Measurements from ENCODE around the gene VILL. TPM values are rescaled to one million over a fixed set of nuclear protein-coding genes. Genes with fewer than 3 reads are reported as not detected.
"Not testable (repeated sequence)": the region's sequence is repeated elsewhere in the genome, so short reads cannot be mapped to it uniquely, and the experiment has no call there.

VILL gene
- total RNA-seq, 2 donors from 2014 or later, result 3.6 to 10.4 TPM

DNA sequence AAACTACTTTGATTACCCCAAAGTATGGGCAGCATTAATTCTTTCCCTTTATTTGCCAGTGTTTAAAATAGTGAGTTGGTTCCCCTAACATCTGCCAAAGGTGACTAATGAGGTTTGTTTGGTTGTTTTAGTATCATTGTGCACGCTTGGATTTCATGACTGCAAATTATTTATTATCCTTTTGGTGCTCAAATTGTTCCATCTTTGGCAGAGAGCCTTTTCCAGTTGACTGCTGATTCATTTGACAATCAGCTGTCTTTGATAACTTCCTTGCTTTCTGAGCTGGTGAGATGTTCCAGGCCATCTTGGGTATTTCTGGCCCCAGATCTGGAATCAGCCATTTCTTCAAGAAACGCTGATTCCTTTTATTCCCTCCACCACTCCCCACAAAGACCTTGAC, 57.3 kb downstream of the VILL start:
- 77 to 81% methylated on average over 2 of the region's 2 CpGs for WGBS, 2 donors
- ATAC-seq (no peak), DNase-seq (no peak)
- intact Hi-C loops (cut with DNase I), result no loop called here
- Histone ChIP-seq H3K4me1 (no peaks in the 10 kb centered on the region), H3K9me3 (no peaks in the 10 kb centered on the region), H3K4me3 (no peak overlapping the region), H3K36me3 (replicated peaks in 1 of 2; ENCODE audit: insufficient read depth in 1 of 2, low read depth in 2 of 2) (no peaks in the 10 kb centered on the region), H3K27me3 (no peaks in the 10 kb centered on the region), H3K27ac (no peak overlapping the region)
- TF ChIP-seq, protein P1, sequence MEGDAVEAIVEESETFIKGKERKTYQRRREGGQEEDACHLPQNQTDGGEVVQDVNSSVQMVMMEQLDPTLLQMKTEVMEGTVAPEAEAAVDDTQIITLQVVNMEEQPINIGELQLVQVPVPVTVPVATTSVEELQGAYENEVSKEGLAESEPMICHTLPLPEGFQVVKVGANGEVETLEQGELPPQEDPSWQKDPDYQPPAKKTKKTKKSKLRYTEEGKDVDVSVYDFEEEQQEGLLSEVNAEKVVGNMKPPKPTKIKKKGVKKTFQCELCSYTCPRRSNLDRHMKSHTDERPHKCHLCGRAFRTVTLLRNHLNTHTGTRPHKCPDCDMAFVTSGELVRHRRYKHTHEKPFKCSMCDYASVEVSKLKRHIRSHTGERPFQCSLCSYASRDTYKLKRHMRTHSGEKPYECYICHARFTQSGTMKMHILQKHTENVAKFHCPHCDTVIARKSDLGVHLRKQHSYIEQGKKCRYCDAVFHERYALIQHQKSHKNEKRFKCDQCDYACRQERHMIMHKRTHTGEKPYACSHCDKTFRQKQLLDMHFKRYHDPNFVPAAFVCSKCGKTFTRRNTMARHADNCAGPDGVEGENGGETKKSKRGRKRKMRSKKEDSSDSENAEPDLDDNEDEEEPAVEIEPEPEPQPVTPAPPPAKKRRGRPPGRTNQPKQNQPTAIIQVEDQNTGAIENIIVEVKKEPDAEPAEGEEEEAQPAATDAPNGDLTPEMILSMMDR (IDR thresholded peaks at IDR 0.05), result no peak
- no peak for TF ChIP-seq POLR2A (IDR thresholded peaks at IDR 0.05)

DNA sequence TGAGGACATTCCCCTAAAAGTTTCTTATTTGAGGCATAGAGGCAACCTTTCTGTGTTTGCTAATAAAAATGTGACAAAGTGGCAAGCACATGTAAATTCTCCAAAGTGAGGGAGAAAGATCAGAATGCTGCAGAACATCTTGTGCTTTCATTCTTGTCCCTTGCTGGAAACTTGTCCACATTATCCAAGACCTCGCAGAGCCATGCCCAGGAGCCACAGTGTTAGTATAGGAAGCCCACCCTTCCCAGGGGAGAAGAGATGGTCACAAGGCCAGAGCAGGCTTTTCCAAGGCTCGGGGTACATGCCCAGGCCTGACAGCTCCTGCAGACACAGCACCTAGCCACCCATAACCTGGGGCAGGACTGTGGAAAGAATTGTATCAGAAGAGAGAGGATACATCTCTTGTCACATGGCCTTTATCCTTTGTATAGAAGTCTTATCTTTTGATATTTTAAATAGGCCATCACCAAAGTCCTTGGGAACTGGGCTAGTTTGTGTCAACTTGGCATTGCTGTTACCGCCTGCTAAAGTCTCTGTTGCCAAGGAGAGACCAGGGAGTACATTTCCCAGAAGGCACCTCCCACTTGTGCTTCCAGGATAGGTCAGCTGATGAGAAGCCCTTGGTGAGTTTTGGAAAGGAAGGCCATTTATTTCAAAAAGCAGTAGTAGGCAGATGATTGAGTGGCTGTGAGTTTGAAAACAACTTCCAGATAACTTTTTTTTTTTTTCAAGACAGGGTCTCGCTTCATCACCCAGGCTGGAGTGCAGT, 59.0 kb downstream of the VILL start:
- TF ChIP-seq, protein P1 (IDR thresholded peaks at IDR 0.05), result no peak
- TF ChIP-seq POLR2A (IDR thresholded peaks at IDR 0.05), result no peak
- Histone ChIP-seq H3K36me3 (replicated peaks in 1 of 2; ENCODE audit: insufficient read depth in 1 of 2, low read depth in 2 of 2) (no peaks in the 10 kb centered on the region), H3K27me3 (no peaks in the 10 kb centered on the region), H3K4me3 (no peak overlapping the region), H3K27ac (no peak overlapping the region), H3K9me3 (no peaks in the 10 kb centered on the region), H3K4me1 (no peaks in the 10 kb centered on the region)
- WGBS, 2 donors, result 76 to 85% methylated on average over 4 of the region's 4 CpGs
- DNase-seq (no peak), ATAC-seq (no peak)
- intact Hi-C loops (cut with DNase I), result no loop called here

- Histone ChIP-seq H3K27me3 (no peaks in the 10 kb centered on the region), H3K4me3 (no peak overlapping the region), H3K9me3 (no peaks in the 10 kb centered on the region), H3K36me3 (replicated peaks in 1 of 2; ENCODE audit: insufficient read depth in 1 of 2, low read depth in 2 of 2) (no peaks in the 10 kb centered on the region), H3K4me1 (no peaks in the 10 kb centered on the region), H3K27ac (no peak overlapping the region)
- DNase-seq (no peak), ATAC-seq (no peak)
- intact Hi-C loops (cut with DNase I), result no loop called here
- WGBS, 2 donors, result 84 to 91% methylated on average over 12 to 13 of the region's 13 CpGs
- TF ChIP-seq, protein P1 (IDR thresholded peaks at IDR 0.05), result no peak
These were observed 60.5 kb downstream of the VILL start for GRCh38 chr3:38051131-38051530.

DNA sequence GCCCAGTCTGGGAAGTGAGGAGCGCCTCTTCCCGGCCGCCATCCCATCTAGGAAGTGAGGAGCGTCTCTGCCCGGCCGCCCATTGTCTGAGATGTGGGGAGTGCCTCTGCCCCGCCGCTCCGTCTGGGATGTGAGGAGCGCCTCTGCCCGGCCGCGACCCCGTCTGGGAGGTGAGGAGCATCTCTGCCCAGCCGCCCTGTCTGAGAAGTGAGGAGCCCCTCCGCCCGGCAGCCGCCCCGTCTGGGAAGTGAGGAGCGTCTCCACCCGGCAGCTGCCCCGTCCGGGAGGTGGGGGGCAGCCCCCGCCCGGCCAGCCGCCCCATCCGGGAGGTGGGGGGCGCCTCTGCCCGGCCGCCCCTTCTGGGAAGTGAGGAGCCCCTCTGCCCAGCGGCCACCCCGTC, 62.7 kb downstream of the VILL start:
- DNase-seq; H3K36me3 ChIP-seq (replicated peaks in 1 of 2; ENCODE audit: insufficient read depth in 1 of 2, low read depth in 2 of 2); intact Hi-C loops (cut with DNase I); ATAC-seq; H3K9me3 ChIP-seq; H3K27me3 ChIP-seq; H3K4me3 ChIP-seq; H3K27ac ChIP-seq; H3K4me1 ChIP-seq: not testable (repeated sequence)
- WGBS, 2 donors, result 91 to 96% methylated on average over 5 to 14 of the region's 32 CpGs

GRCh38 chr3:38053813-38054498, 63.4 kb downstream of the VILL start:
- DNase-seq; H3K36me3 ChIP-seq (replicated peaks in 1 of 2; ENCODE audit: insufficient read depth in 1 of 2, low read depth in 2 of 2); H3K9me3 ChIP-seq; intact Hi-C loops (cut with DNase I); H3K27me3 ChIP-seq; ATAC-seq; H3K4me1 ChIP-seq; H3K4me3 ChIP-seq; H3K27ac ChIP-seq: not testable (repeated sequence)
- WGBS, 2 donors, result 75 to 85% methylated on average over 7 to 9 of the region's 9 CpGs

All from body of pancreas (tissue), 4 donors.